Thymus (tissue), 11 donors: ENCODE data around the gene TEX2. TPM values are rescaled to one million over a fixed set of nuclear protein-coding genes. Genes with fewer than 3 reads are reported as not detected.
"Not testable (repeated sequence)": the region's sequence is repeated elsewhere in the genome, so short reads cannot be mapped to it uniquely, and the experiment has no call there.

ENCODE experiments used
- DNase-seq, 9 donors: peaks; one replicate each; pipeline ENCODE4 v3.0.0-alpha.2; 2013; ENCODE audit warnings: low spot score in 9 of 9, low read depth in 6 of 9, missing footprints in 1 of 9
- H3K27ac ChIP-seq, 2 donors: one replicate each; pipeline ENCODE4 v1.5.1; 2013; ENCODE audit warnings: control low read depth in 1 of 2, low read depth in 1 of 2, low read length in 1 of 2, mild to moderate bottlenecking in 1 of 2, moderate library complexity in 1 of 2
- H3K27me3 ChIP-seq, 2 donors: one replicate each; pipeline ENCODE4 v1.5.1; 2013; ENCODE audit warnings: low read length in 1 of 2; ENCODE audit not compliant: control insufficient read depth in 2 of 2, insufficient read depth in 1 of 2
- H3K36me3 ChIP-seq, 2 donors: one replicate each; pipeline ENCODE4 v1.5.1; 2013; ENCODE audit warnings: low read length in 1 of 2, mild to moderate bottlenecking in 1 of 2, moderate library complexity in 1 of 2; ENCODE audit not compliant: control insufficient read depth in 2 of 2, insufficient read depth in 2 of 2
- H3K4me1 ChIP-seq, 2 donors: one replicate each; pipeline ENCODE4 v1.5.1; 2013; ENCODE audit warnings: low read length in 2 of 2; ENCODE audit not compliant: control insufficient read depth in 2 of 2, insufficient read depth in 2 of 2
- H3K4me3 ChIP-seq, 2 donors: one replicate each; pipeline ENCODE4 v1.5.1; 2013; ENCODE audit warnings: low read length in 2 of 2, control low read depth in 1 of 2, mild to moderate bottlenecking in 1 of 2
- H3K9me3 ChIP-seq, 2 donors: one replicate each; pipeline ENCODE4 v1.5.1; 2013; ENCODE audit warnings: low read length in 1 of 2, mild to moderate bottlenecking in 1 of 2; ENCODE audit not compliant: control insufficient read depth in 2 of 2, insufficient read depth in 1 of 2
- whole genome bisulfite sequencing: extraction: QIAGEN DNeasy Blood & Tissue Kit; methylation state at CpG from one replicate; pipeline ENCODE4 v1.1.7; 2013; 5-methylcytosine and 5-hydroxymethylcytosine counted together
- polyA plus RNA-seq: library from polyadenylated mRNA; stranded (reverse); fragments of 200-250 nt; gene quantifications from one replicate; pipeline ENCODE4 v1.2.3, GENCODE V29; 2013
- total RNA-seq: library from RNA; stranded (reverse); fragments of 120-200 nt; gene quantifications from one replicate; pipeline ENCODE4 v1.2.4, GENCODE V29; 2013
- donor health status: healthy.

Gene TEX2
- total and polyA plus RNA-seq, 2 donors, result 8.0 to 8.7 TPM

DNA sequence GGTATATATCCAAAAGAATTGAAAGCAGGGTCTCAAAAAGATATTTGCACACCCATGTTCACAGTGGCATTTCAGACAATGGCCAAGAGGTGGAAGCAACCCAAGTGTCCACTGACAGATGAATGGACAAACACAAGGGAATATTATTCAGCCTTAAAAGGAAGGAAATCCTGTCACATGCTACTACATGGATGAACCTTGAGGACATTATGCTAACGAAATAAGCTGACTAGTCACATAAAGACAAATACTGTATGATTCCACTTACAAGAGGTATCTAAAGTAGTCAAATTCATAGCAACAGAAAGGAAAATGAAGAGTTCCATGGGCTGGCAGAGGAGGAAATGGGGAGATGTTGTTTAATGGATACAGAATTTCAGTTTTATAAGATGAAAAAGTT lies 41.4 kb downstream of the TEX2 start:
- peaks cover 0 to 8% of the 10 kb centered on the region in 2 donors for H3K4me1 ChIP-seq
- H3K9me3 ChIP-seq, result no peaks in the 10 kb centered on the region
- no peak overlapping the region for H3K4me3 ChIP-seq
- WGBS, result 97% methylated on average over 1 of the region's 1 CpG
- H3K27me3 ChIP-seq, result no peaks in the 10 kb centered on the region
- H3K36me3 ChIP-seq, result no peaks in the 10 kb centered on the region
- H3K27ac ChIP-seq, result no peak overlapping the region
- DNase-seq, result no peak

DNA sequence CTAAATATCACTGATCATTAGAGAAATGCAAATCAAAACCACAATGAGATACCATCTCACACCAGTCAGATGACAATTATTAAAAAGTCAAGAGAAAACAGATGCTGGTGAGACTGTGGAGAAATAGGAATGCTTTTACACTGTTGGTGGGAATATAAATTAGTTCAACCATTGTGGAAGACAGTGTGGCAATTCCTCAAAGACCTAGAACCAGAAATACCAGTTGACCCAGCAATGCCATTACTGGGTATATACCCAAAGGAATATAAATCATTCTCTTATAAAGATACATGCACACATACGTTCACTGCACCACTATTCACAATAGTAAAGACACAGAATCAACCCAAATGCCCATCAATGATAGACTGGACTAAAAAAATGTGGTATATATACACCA lies 42.5 kb downstream of the TEX2 start:
- H3K27me3 ChIP-seq, H3K4me3 ChIP-seq, H3K27ac ChIP-seq, H3K9me3 ChIP-seq, DNase-seq, H3K36me3 ChIP-seq: not testable (repeated sequence)
- peaks cover 0 to 13% of the 10 kb centered on the region in 2 donors for H3K4me1 ChIP-seq
- 97% methylated on average over 1 of the region's 1 CpG for WGBS

DNA sequence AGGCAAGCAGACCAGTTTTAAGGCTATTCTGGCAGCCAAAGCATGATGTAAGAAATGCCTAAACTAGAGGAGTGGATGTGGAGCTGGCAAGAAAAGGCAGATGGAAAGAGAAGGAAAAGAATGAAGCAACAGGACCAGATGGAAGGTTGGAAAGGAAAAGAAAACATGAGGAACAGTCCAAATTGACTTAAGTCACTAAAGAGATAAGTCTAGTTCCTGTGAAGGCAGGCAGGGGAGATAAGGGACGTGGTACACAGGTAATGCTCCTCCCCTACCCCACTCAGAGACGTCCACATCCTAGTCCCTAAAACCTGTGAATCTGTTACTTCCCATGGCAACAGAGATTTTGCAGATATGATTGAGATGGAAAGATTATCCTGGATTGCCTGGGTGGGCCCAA lies 43.5 kb downstream of the TEX2 start:
- H3K4me3 ChIP-seq, result no peak overlapping the region
- H3K27ac ChIP-seq, result no peak overlapping the region
- no peak for DNase-seq
- H3K4me1 ChIP-seq, result peaks cover 0 to 13% of the 10 kb centered on the region in 2 donors
- no peaks in the 10 kb centered on the region for H3K9me3 ChIP-seq
- no peaks in the 10 kb centered on the region for H3K27me3 ChIP-seq
- WGBS, result 89% methylated on average over 2 of the region's 2 CpGs
- H3K36me3 ChIP-seq, result no peaks in the 10 kb centered on the region

DNA sequence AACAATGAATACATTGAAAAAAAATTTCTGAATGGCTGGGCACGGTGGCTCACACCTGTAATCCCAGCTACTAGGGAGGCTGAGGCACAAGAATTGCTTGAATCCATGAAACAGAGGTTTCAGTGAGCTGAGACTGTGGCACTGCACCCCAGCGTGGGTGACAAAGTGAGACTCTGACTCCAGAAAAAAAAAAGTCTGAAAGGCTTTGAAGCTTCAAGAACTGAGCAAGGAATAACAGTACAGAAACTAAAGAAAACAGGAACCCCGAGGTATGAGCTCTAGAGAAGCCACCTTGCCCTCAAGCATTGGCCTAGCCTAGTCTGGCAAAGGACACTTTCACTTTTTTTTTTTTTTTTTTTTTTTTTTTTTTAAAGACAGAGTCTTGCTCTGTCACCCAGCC lies 45.0 kb downstream of the TEX2 start:
- H3K4me3 ChIP-seq, result no peak overlapping the region
- 74% methylated on average over 3 of the region's 3 CpGs for WGBS
- no peak overlapping the region for H3K27ac ChIP-seq
- peaks cover 8 to 11% of the 10 kb centered on the region in 2 donors for H3K36me3 ChIP-seq
- peaks cover 0 to 13% of the 10 kb centered on the region in 2 donors for H3K4me1 ChIP-seq
- DNase-seq, result peak in 3 of 9 donors; percentile 11 to 40 (median 13)
- no peaks in the 10 kb centered on the region for H3K9me3 ChIP-seq
- no peaks in the 10 kb centered on the region for H3K27me3 ChIP-seq

DNA sequence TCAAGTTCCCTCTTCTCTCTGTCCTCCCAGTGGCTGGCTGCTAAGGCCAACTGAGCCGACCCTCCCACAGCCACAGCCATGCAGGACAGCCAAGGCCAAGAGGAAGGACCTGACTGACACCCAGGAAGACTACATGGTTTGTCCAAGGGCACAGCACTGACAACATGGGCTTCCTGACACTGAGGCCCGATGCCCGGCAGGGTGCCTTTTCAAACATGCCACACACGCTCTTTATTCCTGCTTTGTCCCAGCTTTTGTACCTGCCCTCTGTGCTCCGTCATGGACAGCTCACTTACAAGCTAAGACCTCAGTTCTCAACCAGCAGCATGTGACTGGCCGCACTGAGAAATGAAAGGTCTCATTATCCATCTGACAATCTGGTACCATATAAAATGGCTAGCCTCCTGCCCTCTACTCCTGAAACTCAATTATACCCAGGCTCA lies 45.8 kb downstream of the TEX2 start:
- no peak overlapping the region for H3K27ac ChIP-seq
- WGBS, result 98% methylated on average over 6 of the region's 6 CpGs
- DNase-seq, result no peak
- no peaks in the 10 kb centered on the region for H3K9me3 ChIP-seq
- H3K27me3 ChIP-seq, result no peaks in the 10 kb centered on the region
- H3K4me3 ChIP-seq, result no peak overlapping the region
- H3K4me1 ChIP-seq, result peaks cover 0 to 13% of the 10 kb centered on the region in 2 donors
- H3K36me3 ChIP-seq, result peaks cover 15 to 16% of the 10 kb centered on the region in 2 donors

DNA sequence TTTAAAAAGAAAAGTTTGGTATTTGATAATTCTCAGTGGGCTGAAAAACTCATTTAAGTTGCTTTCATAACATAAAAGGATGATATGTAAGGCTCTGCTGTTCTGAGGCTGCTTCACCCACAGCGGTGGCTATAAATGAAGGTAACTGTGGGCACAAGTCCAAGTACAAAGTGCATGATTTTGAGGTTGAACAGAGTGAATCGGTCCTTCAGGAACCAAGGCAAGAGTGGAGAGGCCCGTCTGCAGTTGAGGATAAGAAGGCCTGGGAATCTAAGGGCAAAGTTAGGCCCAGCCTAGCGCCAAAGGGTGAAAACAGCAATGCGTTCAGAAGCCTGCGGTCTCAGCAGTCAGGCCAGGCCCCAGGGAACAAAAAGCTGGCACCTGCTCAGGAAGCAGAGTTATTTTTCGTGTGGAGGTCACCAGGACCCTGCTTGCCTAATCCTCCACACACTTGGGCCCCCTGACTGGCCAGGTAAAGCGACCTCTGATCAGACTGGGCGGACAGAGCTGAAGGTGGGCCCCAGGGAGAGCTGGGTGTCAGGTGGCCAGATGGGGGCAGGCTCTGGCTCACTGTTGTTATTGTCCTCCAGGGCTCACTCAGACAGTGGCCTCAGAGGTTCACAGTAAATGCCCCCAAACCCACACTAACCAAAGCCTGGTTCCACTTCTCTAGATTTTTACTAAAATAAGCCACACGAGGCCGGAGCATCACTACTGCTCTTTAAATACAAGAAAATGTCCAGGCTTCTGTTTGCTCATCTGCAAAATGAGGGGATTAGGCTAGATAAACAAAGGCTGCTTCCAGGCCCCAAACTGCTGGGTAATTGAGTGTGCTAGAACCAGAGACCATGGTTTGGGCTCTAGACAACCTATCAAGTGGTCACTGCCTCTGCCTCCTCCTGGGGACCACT lies 46.5 kb downstream of the TEX2 start:
- Histone ChIP-seq H3K36me3 (peaks cover 19 to 21% of the 10 kb centered on the region in 2 donors), H3K27me3 (no peaks in the 10 kb centered on the region), H3K4me1 (peaks cover 0 to 13% of the 10 kb centered on the region in 2 donors), H3K9me3 (no peaks in the 10 kb centered on the region), H3K4me3 (no peak overlapping the region), H3K27ac (peak overlapping the region; percentile 11 to 40)
- DNase-seq, result no peak
- 84% methylated on average over 11 of the region's 11 CpGs for WGBS

DNA sequence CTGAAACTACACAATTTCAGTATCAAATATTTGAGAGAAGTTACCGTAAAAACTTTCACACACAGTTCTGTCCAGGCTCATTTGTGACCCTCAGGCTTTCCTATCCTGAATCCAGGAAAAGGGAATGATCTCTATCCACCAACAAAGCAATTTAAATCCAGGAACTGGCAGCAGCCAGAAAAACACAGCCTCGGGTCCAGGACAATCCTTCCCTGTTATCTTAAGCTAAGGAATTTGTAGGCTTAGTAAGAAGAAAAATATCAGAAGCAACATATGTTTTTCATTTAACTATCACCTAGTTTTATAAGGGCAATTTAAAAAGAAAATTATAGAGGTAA lies 47.1 kb downstream of the TEX2 start:
- 93% methylated on average over 2 of the region's 2 CpGs for WGBS
- peaks cover 0 to 13% of the 10 kb centered on the region in 2 donors for H3K4me1 ChIP-seq
- no peak overlapping the region for H3K27ac ChIP-seq
- no peak overlapping the region for H3K4me3 ChIP-seq
- no peaks in the 10 kb centered on the region for H3K9me3 ChIP-seq
- H3K36me3 ChIP-seq, result peaks cover 19 to 23% of the 10 kb centered on the region in 2 donors
- H3K27me3 ChIP-seq, result no peaks in the 10 kb centered on the region
- no peak for DNase-seq

DNA sequence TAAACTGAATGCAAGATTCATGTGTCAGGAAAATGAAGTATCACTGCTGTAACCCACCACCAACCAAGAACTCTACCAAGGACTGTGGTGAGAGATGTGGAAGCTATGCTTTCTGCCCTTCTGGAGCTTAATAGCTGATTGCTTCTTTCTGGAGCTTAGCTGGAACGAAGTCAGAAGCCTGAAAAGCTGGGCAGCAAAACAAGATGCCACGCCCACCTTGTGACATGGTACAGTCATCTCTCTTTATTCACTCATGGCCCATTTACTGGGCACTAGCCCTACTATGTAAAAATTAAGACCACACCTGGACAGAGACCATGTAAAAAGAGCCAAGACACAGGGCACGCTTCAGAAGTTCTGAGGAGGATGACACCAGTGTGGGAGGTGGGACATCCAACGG lies 48.1 kb downstream of the TEX2 start:
- Histone ChIP-seq H3K36me3 (peaks cover 19 to 23% of the 10 kb centered on the region in 2 donors), H3K4me3 (no peak overlapping the region), H3K27me3 (no peaks in the 10 kb centered on the region), H3K27ac (no peak overlapping the region), H3K4me1 (peaks cover 0 to 13% of the 10 kb centered on the region in 2 donors), H3K9me3 (no peaks in the 10 kb centered on the region)
- WGBS, result 98% methylated on average over 4 of the region's 4 CpGs
- no peak for DNase-seq

DNA sequence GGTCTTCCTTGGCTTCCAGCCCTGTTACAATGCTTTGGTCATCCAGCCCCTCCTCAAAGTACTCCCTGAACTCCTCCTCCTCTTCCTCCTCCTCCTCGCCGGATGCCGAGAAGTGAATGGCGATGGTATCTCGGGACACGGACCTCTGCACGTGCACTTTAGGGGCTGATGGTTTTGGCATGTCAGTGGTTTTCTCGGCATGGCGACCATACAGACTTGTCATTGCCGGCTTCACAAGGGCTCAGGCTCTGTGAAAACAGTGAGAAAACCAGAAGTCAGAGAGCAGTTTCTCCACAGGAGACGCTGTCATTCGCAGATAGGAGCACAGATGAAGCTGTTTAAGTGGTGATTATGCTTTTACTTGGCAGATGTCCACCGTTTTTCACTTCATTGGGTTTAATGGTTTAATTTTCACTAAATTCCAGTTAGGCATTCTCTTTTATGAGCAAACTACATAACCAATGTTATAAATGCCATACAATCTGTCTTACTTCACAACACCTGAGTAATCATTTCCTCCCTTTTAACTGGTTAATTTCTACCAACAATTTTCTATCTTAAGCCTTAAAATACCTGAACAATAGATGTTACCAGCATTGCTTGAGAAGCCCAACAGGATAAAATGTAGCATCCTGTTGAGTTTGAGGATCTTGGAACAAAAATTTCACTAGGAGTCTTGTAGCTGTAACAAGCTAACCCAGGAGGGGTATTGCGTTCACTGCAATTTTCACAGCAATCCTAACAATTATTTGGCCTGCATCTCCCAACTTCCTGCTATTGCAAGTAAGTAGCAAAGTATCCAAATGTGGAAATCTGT lies 48.9 kb downstream of the TEX2 start:
- H3K4me1 ChIP-seq, result peaks cover 0 to 13% of the 10 kb centered on the region in 2 donors
- no peaks in the 10 kb centered on the region for H3K27me3 ChIP-seq
- H3K9me3 ChIP-seq, result no peaks in the 10 kb centered on the region
- H3K36me3 ChIP-seq, result peaks cover 19 to 23% of the 10 kb centered on the region in 2 donors
- no peak overlapping the region for H3K4me3 ChIP-seq
- H3K27ac ChIP-seq, result no peak overlapping the region
- DNase-seq, result no peak
- WGBS, result 97% methylated on average over 14 of the region's 14 CpGs
